Lung (tissue), 12 donors: ENCODE measurements around the gene VCX2. TPM values are rescaled to one million over a fixed set of nuclear protein-coding genes. Genes with fewer than 3 reads are reported as not detected.
A peak's percentile ranks its signal among the peaks of the same experiment; 100 is the strongest.

ENCODE experiments used
- ATAC-seq: fragments of 200-7000 bp; cut with Tn5 transposase; one replicate; pipeline ENCODE4 v1.9.1; 2020; ENCODE audit warnings: moderate number of reproducible peaks; ENCODE audit not compliant: insufficient read depth, low FRiP score
- DNase-seq, 3 donors: peaks; one replicate each; pipeline ENCODE4 v3.0.0-alpha.2; 2013 to 2017
- H3K27ac ChIP-seq, 2 donors: one replicate each; pipeline ENCODE4 v1.5.1; 2013; ENCODE audit warnings: mild to moderate bottlenecking in 2 of 2, moderate library complexity in 2 of 2, control low read depth in 1 of 2, inconsistent platforms in 1 of 2, low read depth in 1 of 2, low read length in 1 of 2
- H3K27me3 ChIP-seq, 3 donors: one replicate each; pipeline ENCODE4 v1.5.1; 2013; ENCODE audit warnings: low read length in 2 of 3; ENCODE audit not compliant: control insufficient read depth in 3 of 3, insufficient read depth in 3 of 3
- H3K36me3 ChIP-seq, 4 donors: one replicate each; pipeline ENCODE4 v1.5.1; 2013; ENCODE audit warnings: low read length in 4 of 4, mild to moderate bottlenecking in 1 of 4, moderate library complexity in 1 of 4; ENCODE audit not compliant: control insufficient read depth in 4 of 4, insufficient read depth in 4 of 4
- H3K4me1 ChIP-seq, 5 donors: one replicate each; pipeline ENCODE4 v1.5.1; 2013; ENCODE audit warnings: low read length in 5 of 5, mild to moderate bottlenecking in 2 of 5, moderate library complexity in 1 of 5; ENCODE audit not compliant: control insufficient read depth in 5 of 5, insufficient read depth in 5 of 5
- H3K4me3 ChIP-seq: one replicate; pipeline ENCODE4 v1.5.1; 2013; ENCODE audit warnings: mild to moderate bottlenecking, control low read depth, moderate library complexity
- H3K9ac ChIP-seq, 2 donors: one replicate each; pipeline ENCODE4 v1.5.1; 2013; ENCODE audit warnings: low read length in 2 of 2, control low read depth in 1 of 2; ENCODE audit not compliant: insufficient read depth in 1 of 2
- H3K9me3 ChIP-seq, 4 donors: one replicate each; pipeline ENCODE4 v1.5.1; 2013; ENCODE audit warnings: low read length in 3 of 4, mild to moderate bottlenecking in 1 of 4, moderate library complexity in 1 of 4; ENCODE audit not compliant: control insufficient read depth in 4 of 4, insufficient read depth in 3 of 4
- CTCF ChIP-seq: IDR thresholded peaks from 2 replicates; pipeline ENCODE4 v1.5.1; 2012; ENCODE audit warnings: mild to moderate bottlenecking; ENCODE audit errors: control extremely low read depth, extremely low read depth
- WGBS, 2 donors: extraction: QIAGEN DNeasy Blood & Tissue Kit; methylation state at CpG; one replicate each; pipeline ENCODE4 v1.1.7; 2013; 5-methylcytosine and 5-hydroxymethylcytosine counted together
- polyA plus RNA-seq, 2 donors: library from polyadenylated mRNA; stranded (reverse); fragments of 200-250 nt; gene quantifications; one replicate each; pipeline ENCODE4 v1.2.1, GENCODE V29; 2013
- total RNA-seq, 2 donors: library from RNA; depleted of rRNA in 1 of 2; stranded (reverse); fragments of >200 nt in 1 of 2; gene quantifications; one replicate each; pipeline ENCODE4 v1.2.1, GENCODE V29; 2014 to 2021
- donor health status: control.
- donor health status: control.
- donor health status: Bipolar disorder and iron deficiency.
- donor health status: healthy.
- donor health status: DM: yes; HTN: yes; CAD: no.

The VCX2 gene
- total and polyA plus RNA-seq, 4 donors = not detected

- ATAC-seq (no peak), DNase-seq (no peak)
- Histone ChIP-seq H3K4me3 (no peak overlapping the region), H3K4me1 (no peaks in the 10 kb centered on the region), H3K27ac (no peak overlapping the region), H3K9ac (no peak overlapping the region), H3K27me3 (peaks cover 0 to 15% (median 14%) of the 10 kb centered on the region in 3 donors), H3K36me3 (no peaks in the 10 kb centered on the region), H3K9me3 (no peaks in the 10 kb centered on the region)
- 68 to 80% methylated on average over 7 of the region's 7 CpGs for WGBS, 2 donors
- TF ChIP-seq CTCF = no peak
Observed at GRCh38 chrX:8196776-8197175, 25.7 kb upstream of the VCX2 start.

DNA sequence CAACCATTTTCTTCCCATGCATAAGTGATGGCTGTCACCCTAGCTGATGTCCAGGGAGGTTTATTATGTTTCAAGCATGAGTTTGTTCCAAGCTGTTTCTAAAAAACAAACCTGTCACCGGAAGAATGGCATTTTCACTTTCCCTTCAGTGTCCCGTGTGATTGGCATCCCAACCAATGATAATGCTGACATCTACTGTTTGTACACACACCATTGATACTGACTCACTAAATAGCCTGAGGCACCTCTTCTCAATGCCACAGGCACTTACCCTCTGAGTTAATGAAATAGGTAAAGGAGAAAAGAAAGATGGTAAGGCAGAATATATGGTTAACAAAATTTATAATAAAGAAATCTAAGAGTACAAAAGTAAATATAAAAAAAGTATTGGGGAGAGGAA, 23.1 kb upstream of the VCX2 start:
- peaks cover 0 to 19% (median 9%) of the 10 kb centered on the region in 3 donors for H3K27me3 ChIP-seq
- no peaks in the 10 kb centered on the region for H3K4me1 ChIP-seq
- H3K36me3 ChIP-seq = no peaks in the 10 kb centered on the region
- H3K27ac ChIP-seq = no peak overlapping the region
- TF ChIP-seq CTCF = no peak
- DNase-seq (no peak), ATAC-seq (no peak)
- no peak overlapping the region for H3K9ac ChIP-seq
- no peaks in the 10 kb centered on the region for H3K9me3 ChIP-seq
- 77 to 87% methylated on average over 2 of the region's 2 CpGs for WGBS, 2 donors
- H3K4me3 ChIP-seq = no peak overlapping the region

DNA sequence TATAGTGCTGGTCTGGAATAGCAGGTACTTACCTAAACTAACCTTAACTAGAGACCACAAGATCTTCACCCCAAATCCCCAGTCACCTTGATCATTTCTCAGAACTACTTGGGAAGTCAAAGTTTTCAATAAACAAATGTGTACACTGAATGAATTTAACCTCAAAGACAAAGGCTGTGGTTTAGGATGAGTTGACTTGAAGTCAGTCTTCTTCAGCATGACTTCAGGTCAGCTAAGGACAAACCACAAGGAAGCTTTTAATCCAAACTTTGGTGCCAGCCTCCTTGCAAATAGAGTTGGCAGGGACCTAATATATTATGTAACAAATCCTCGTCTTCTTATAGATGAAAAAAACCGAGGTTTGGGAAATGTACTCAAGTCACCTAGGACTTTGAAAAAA, 21.2 kb upstream of the VCX2 start:
- H3K4me1 ChIP-seq = no peaks in the 10 kb centered on the region
- ATAC-seq (no peak), DNase-seq (no peak)
- H3K36me3 ChIP-seq = no peaks in the 10 kb centered on the region
- 65 to 66% methylated on average over 2 of the region's 2 CpGs for WGBS, 2 donors
- H3K4me3 ChIP-seq = no peak overlapping the region
- TF ChIP-seq CTCF = no peak
- no peak overlapping the region for H3K9ac ChIP-seq
- no peaks in the 10 kb centered on the region for H3K9me3 ChIP-seq
- H3K27me3 ChIP-seq = peaks cover 0 to 20% (median 15%) of the 10 kb centered on the region in 3 donors
- H3K27ac ChIP-seq = no peak overlapping the region

- H3K9ac ChIP-seq = no peak overlapping the region
- ATAC-seq = peak; percentile 81
- H3K36me3 ChIP-seq = no peaks in the 10 kb centered on the region
- H3K4me1 ChIP-seq = no peaks in the 10 kb centered on the region
- no peak for DNase-seq
- H3K27me3 ChIP-seq = peaks cover 0 to 18% (median 16%) of the 10 kb centered on the region in 3 donors
- 80 to 92% methylated on average over 8 of the region's 8 CpGs for WGBS, 2 donors
- no peaks in the 10 kb centered on the region for H3K9me3 ChIP-seq
- no peak overlapping the region for H3K27ac ChIP-seq
- H3K4me3 ChIP-seq = no peak overlapping the region
- TF ChIP-seq CTCF = no peak
Observed at GRCh38 chrX:8191022-8191421, 20.0 kb upstream of the VCX2 start.
